ENCODE measurements around the gene NID2. TPM values are rescaled to one million over a fixed set of nuclear protein-coding genes. Genes with fewer than 3 reads are reported as not detected.

NID2 gene
- total and polyA plus RNA-seq, 10 of the 15 experiments (the other 5 are each of a cell fraction or from before 2014, with no cell fraction given) = 0.04 to 0.49 (median 0.23) TPM; not detected in 3

- TF ChIP-seq POLR2AphosphoS5 (IDR thresholded peaks at IDR 0.05; ENCODE audit: low read length) = no peak
These were observed 7.0 kb downstream of the NID2 start (continued) for GRCh38 chr14:52061890-52062289.

GRCh38 chr14:52061390-52061789, 7.5 kb downstream of the NID2 start:
- 37% methylated on average over 5 of the region's 5 CpGs for WGBS (ENCODE audit: insufficient coverage, insufficient replicate concordance, low lambda C conversion rate, missing lambda C conversion rate)
- RAD21 ChIA-PET (ENCODE audit: unreplicated experiment) = no interaction called here
- Histone ChIP-seq H3K79me2 (ENCODE audit: control insufficient read depth, insufficient read depth, low read length) (no peaks in the 10 kb centered on the region), H3K27ac (ENCODE audit: control insufficient read depth, insufficient read depth) (no peak overlapping the region), H3K9me3 (replicated peaks; ENCODE audit: control insufficient read depth, insufficient read depth, low read length) (no peaks in the 10 kb centered on the region), H3K27me3 (replicated peaks in 1 of 2; ENCODE audit: control insufficient read depth in 2 of 2, insufficient read depth in 2 of 2, low read length in 1 of 2) (no peaks in the 10 kb centered on the region; a peak in 2 of 4 replicates), H3K4me3 (no peak overlapping the region), H2AFZ (ENCODE audit: control insufficient read depth, low read depth, low read length) (no peak overlapping the region), H3K4me2 (ENCODE audit: control insufficient read depth, insufficient read depth) (no peak overlapping the region), H4K20me1 (ENCODE audit: control insufficient read depth, insufficient read depth) (no peaks in the 10 kb centered on the region), H3K36me3 (ENCODE audit: control insufficient read depth in 2 of 2, insufficient read depth in 2 of 2, low read length in 1 of 2) (no peaks in the 10 kb centered on the region; a peak in 1 of 4 replicates), H3K4me1 (ENCODE audit: control insufficient read depth, insufficient read depth, low read length) (no peaks in the 10 kb centered on the region), H3K9ac (ENCODE audit: control insufficient read depth, insufficient read depth, low read length) (no peak overlapping the region)
- CTCF ChIA-PET = no interaction called here
- FAIRE-seq (no peak), DNase-seq (ENCODE audit: low read depth, low spot score) (no peak), ATAC-seq (no peak)
- no TSS peak for BruUV-seq (replicated peaks)
- SMC1A ChIA-PET (ENCODE audit: uncharacterized antibody, unreplicated experiment) = interaction anchor here (1.7 kb wide), 1 partner anchor 10 kb away, joined by 9 read pairs; no protein-coding TSS in a partner anchor
- in situ Hi-C loops (cut with MboI) = no loop called here
- POLR2A ChIA-PET = no interaction called here
- TF ChIP-seq MXI1 (IDR thresholded peaks at IDR 0.05; ENCODE audit: low read depth, low read length) (no peak), CEBPZ (IDR thresholded peaks at IDR 0.05; ENCODE audit: low read depth, low read length) (no peak), CHD4 (IDR thresholded peaks at IDR 0.05) (no peak)
- intact Hi-C loops (cut with micrococcal nuclease; ENCODE audit: unreplicated experiment) = no loop called here

Data from GM12878 (cell line).